Measurements from ENCODE around the gene TRIM8.
"Not testable (repeated sequence)": the region's sequence is repeated elsewhere in the genome, so short reads cannot be mapped to it uniquely, and the experiment has no call there.

Gene TRIM8

DNA sequence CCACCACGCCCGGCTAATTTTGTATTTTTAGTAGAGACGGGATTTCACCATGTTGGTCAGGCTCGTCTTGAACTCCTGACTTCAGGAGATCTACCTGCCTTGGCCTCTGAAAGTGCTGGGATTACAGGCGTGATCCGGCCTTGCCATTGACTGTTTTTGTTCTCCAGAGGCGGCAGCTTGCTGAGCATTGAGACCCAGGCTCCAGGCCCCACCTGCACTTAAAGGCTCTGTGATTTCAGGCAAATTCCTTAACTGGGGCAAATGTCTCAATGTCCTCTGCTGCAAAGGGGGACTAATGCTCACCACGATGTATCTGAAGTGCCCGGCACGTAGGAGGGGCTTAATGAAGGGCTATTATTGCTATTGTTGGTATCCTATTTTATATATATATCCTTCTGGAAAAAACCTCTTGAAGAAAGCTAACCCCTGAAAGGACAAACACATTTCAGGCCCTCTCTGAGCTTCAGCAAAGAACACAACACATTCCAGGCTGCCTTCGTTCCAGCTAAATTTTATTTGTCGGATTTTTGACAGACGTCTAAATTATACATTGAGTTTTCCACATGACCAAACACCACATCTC, 29.0 kb downstream of the TRIM8 start:
- no peak for DNase-seq

DNA sequence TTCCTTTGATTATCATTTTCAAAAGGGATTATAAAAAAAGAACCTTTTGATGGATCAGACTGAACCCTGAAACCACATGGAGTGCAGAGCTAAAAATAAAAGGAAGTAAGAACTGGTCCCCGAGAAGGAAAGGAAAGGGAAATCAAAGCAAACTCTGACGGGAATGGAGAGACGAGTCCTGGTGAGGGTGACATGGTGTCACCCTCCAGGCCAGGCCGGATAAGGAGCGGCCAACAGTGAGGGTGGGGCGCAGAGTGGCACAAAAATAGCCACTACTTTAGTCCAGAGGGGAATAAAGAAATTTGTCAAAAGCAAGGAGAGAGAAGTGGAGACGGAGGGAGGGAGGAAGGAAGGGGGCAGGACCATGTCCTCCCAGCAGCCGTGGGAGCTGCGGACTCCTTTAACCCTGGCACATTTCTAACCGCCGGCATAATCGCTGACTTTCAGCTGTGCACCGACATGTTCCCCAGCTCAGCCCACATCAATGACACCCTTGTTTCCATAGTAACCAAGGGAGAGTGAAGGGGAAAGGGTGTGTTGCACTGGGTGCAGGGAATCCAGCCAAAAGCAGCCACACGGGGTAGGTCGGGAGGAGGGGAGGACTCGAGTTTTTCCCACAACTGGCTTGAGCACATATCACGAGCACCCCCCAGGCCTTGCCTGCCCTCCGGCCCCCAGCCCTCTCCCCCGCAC, 29.7 kb downstream of the TRIM8 start:
- peak; percentile 76 to 85 for DNase-seq

DNA sequence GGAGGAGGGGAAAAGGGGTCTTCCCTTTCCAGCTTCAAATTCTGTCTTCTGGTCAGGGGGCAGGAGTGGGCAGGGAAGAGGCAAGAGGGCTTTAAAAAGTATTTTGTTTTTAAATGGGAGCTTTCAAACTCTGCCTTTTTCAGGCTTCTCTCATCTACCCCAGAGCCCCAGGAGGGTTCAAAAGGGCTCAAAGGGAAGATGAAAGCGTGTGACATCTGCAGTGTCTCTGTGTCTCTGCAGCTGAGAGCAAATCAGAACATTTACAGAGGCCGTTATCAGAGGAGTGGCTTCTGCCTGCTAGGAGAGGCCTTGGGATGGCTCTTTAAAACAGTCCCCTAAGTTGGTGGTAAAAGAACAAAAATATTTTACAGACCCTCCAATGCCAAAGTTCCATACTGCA, 30.3 kb downstream of the TRIM8 start:
- DNase-seq, result peak in 1 of 2 donors; percentile 34

DNA sequence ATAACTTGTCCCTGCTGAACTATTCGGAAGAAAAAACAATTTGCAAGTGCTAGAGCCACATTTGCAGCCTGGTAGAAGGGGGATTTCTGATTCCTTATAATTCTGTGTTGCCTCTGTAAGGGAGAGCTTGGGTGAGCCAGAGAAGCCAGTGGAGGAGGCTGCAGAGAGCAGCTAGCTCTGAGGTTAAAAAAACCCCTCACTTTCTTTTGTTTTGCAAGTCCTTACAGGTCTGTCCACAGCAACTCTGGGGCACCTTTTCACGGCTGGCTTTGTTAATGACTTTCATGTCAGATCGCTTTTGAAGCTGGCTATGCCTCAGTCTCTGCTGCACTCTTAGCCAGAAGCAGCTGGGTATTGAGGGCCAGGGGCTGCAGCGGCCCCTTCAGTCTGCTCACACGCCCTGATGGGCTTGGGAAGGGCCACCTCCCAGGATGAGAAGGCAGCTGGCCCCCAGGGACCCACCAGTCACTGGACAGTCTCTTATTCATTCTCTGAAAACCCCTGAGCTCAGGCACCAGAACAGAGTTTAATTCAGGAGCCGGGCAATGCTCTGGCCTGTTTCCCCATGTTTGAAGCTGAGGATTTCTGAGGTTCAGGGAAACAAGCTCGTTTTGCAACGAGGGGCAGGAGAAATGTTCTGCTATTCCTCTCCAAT, 30.9 kb downstream of the TRIM8 start:
- no peak for DNase-seq

DNA sequence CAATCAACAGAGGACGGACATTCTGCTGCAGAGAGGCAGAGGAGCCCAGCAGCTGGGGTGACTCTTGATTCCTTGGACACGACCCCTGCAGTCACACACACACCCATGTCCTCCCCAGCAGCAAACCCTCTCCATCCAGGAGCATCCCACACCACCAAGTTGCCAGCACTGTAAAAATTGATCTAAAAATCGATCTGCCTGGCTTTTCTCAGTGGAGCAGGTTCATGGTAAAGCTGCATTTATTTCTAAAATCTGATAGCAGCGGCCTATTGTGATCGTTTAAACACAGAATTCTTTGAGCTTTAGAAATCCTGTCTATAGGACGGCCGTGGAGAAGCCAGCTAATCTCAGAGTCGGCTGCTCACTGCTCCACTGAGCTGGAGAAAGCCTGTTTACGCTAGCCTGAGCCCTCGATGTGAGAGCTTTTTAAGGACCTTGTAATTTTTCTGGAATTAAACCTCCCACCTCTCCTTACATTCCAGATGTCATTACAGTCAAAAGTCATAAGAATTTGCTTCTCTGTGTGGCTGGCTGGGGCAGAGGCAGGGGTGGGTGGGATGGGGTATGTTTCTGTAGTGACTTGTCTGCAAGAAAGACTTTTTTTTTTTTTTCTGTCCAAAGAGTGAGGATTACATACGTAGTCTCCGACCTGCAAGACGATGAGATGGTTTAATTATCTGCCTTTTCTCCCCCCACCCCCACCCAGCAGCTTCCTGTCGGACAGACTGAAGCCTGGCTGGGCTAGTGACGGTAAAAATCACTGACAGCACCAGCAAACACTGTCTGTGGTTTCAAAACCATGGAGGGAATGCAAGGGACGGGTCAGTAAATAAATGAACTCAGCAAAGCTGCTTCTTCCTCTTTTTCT, 31.6 kb downstream of the TRIM8 start:
- DNase-seq, result peak in 1 of 2 donors; percentile 60

DNA sequence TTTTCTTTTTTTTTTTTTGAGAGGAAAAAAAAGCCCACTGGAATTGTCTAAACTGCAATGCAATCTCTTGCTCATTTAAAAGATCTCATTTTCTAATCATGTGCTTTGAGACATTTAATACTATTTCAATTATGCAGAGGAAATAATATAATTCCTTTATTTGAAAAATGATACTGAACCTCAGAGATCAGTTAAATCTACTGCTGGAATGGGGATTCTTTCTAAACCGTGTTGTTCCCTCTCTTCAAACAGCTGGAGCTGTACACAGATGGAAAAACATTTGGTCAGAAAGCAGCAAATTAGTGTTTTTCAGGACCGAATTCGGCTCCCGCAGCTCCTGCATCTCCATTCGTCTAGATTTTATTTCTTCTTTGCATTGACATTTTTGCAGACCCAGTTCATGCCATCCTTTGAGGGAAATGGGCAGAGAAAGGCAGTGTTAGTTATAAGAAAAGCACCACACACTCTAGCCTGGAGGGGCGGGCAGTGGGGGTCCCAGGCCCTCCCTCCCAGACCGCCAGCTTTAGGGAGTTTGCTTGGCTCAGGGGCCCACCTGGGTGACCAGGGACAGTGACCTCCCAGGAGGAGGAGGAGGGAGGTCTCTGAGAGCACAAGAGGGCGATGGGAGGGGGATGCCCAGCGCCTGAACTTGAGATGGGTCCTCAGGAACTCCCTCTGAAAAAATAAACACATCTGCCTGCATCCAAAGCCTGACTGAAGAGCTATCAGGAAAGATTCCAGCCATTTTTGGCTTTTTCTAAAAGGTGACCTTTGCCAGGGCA, 32.4 kb downstream of the TRIM8 start:
- no peak for DNase-seq

DNA sequence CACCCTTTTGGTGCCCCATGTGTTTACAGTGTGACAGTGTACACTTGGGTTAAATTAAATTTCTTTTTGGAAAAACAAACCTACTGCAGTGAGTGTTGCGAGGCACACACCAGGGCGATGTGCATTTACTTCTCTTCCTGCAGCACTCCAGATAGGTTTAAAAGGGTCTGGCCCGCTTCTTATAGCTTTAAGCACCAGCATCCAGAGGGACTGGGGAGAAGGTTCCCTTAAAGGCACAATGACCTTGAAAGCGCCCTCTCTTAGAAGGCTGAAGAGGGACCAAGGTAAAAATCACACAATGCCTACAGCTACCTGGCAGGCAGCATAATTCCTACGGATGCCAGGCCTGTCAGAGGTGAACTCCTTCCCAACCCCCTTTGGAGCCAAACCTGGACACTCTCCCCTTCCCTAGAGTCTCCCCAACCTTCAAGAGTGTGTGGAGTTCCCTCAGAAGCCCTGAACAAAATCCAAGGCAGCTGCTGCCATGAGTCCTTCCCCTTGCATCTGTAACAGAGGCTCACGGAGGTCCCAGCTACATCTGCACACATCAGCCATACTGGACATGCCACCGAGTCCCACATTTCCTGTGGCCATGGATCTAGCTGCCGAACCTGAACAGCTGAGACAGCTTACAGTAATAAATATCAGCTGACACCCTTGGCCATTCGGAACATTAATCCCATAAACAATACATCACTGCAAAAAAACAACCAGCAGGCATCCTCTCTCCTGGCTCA, 33.2 kb downstream of the TRIM8 start:
- DNase-seq, result no peak

DNA sequence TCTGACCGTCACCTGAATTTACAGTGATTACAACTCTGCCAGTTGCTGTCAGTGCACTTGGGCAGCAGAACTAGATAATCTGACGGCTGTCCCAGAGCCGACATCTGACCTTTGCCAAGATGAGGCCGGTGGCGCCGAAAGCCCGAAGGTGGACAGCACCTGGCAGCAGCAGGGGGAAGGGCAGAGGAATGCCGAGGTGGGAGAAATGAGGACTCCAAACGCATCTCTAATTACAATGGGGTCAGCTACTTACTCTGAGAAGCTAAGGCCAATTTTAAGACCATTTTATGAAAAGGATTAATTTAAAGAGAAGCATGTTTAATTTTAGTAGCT, 33.8 kb downstream of the TRIM8 start:
- no peak for DNase-seq

DNA sequence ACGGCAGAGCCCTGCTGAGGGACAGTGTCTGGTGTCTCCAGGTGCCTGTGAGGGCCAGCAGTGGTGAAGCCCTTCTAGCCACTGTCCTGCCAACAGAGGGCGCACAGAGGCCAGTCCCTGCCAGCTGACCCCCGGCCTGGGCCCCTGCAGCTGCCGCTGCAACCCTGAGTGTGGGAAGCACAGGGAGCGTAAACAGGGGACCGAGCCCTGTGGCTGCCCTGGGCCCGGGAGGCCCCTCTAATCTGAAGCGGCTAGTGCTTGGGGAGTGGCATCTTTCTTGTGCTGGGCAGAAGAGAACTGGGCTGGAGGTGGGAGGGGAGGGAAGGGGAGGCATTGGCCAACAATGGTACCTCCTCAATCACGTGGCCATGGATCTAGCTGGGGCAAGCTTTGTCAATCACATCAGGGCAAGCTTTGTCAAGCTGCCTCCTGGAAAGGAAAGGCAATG, 34.6 kb downstream of the TRIM8 start:
- peak in 1 of 2 donors; percentile 47 for DNase-seq

DNA sequence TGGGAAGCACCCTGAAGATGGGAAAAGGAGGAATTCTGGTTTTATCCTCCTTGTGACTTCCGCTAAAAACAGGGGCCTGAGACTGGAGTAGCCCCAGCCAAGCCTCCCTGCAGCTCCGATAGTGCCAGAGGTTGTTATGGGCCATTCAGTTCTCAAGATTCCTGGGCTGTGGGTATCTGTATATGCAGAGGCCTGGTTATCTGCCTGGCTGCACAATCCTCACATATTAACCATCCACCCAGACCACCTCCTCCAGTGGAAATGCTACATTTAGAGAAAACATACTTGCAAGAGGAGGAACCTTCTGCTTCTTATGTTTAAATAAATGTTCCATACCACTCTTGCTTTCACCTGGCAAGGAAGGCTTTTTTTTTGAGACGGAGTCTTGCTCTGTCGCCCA, 35.3 kb downstream of the TRIM8 start:
- DNase-seq, result no peak

DNA sequence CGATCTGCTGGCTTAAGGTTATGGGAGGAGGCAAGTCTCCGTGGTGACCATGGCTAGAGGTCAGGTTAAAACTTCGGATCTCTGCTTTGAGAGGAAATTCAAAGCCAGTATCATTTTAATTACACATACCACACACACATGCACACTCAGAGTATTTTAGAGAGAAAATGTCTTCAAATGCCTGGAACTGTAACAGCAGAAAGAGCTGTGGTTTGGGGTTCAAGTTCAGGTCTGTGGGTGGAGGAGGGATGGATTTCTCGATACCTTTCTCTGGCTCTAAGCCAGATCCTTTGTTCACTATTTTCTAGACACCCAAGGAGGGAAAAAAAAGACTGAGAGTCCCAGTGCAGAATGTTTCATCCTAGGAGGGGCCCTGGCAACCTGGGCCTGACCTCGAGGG, 37.4 kb downstream of the TRIM8 start:
- DNase-seq, result no peak

DNA sequence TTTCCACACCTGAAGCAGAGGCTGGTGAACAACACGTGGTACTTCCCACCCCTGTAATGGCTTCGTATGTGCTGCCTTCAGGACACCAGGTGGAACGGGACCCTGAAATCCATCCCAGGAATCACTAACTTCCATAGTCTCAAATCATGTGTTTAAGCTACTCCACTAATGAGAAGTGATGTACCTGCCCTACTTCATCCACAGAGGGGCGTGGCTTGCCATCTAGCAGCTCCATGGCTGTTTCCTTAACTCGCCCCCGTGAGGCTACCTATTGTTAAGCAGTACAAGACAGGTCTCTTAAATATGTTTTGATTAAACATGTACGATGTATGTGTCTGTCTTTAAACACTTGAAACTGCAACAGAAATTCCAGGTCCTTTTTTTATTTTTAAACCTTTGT, 38.1 kb downstream of the TRIM8 start:
- no peak for DNase-seq

DNA sequence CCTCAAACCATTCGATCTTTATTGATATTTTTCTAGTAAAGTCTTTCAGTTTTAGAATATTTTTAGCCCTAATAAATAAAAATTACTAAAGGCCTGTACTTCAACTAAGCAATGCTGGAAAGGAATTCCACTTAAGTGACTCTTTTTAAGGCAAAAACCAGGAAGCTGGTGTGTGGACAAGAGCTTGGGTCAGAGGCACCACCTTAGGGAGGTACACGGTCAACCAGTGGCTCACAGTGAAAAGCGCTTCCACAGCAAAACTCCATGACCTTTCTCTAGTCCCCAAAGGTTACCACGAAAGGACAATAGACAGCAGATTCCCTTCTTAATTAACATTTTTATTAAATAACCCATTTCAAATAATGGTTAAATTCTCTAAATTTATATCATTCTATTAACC, 38.7 kb downstream of the TRIM8 start:
- DNase-seq, result no peak

DNA sequence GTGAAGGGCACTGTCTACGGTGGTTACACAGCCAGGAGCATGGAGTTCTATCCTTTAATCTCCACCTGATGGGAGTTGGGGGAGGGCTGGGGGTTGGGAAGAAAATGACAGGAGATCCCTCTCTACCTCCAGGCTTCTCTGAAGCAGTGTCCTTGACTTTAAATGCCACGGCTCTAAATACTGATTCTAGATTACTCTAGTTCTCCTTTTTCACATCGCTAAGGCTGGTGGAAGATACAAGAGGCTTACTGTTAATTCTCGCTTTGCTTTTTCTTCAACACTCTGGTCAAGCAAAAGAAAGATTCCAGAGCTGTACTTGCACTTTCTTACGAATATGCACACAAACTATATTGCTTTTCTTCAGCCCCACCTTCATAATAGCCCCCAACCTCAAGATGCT, 39.5 kb downstream of the TRIM8 start:
- no peak for DNase-seq

DNA sequence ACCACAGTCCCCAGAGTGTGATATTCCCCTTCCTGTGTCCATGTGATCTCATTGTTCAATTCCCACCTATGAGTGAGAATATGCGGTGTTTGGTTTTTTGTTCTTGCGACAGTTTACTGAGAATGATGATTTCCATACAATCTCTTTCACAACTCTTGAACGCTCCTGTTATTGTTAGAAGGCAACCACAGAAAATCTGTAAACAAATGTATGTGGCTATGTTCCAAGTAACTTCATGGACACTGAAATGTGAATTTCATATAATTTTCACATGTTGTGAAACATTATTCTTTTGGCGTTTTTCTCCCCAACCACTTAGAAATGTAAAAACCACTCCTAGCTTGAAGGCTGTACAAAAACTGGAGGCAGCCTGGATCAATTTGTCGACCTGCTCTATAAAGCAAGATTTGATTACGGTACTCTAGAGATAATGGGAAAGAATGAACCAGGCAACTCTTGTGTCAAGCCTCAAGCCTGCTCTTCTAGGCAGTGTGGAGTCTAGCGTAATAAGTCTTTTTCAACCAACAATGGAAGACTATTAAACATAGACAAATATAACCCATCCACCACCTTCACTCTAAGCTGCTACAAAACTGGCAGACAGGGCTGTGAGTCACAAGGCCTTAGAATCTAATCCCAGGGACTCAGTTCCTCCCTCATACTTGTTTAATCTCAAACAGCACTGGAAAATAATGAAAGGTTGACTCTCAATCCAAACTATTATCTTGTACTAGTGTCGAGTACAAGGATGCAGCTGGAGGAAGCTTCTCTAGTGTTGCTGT, 47.2 kb downstream of the TRIM8 start:
- no peak for DNase-seq

DNA sequence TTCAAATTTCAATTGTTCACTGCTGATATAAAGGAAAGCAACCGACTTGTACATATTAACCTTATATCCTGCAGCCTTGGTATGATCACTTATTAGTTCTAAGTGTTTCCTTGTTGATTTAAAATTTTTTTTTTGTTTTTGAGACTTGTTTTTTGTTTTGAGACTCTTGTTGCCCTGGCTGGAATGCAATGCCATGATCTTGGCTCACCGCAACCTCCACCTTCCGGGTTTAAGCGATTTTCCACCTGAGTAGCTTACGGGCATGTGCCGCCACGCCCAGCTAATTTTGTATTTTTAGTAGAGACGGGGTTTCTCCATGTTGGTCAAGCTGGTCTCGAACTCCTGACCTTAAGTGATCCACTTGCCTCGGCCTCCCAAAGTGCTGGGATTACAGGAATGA, 51.1 kb downstream of the TRIM8 start:
- DNase-seq, result not testable (repeated sequence)

DNA sequence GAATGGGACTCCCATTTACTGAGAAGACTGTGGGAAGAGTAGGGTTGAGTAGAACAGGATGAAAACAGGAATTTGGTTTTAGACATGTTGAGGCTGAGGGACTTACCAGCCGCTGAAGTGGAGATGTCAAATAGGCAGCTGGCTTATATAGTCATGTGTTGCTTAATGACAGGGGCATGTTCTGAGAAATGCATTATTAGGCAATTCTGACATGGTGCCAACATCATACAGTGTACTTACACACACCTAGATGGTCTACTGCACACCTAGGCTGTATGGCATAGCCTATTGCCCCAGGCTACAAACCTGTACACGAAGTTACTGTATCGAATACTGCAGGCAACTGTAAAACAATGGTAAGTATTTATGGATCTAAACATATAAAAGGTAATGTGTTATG, 52.5 kb downstream of the TRIM8 start:
- no peak for DNase-seq

DNA sequence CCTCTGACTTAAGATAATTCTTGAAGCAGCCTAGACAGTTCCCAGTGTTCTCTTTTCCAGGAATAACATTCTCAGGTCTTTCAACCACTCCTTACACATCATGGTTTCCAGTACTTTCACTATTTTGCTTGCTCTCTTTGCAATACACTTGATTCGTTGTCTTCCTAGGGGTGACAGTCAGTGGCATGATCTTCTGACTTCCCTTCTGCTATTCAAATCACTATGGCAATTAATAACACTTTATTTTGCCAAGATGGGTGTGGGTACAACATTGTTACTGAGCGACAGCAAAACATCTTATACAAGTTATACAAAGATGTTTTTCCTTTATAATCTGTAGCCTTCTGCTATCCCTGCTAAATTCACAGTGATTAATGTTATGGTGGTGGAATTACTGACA, 54.6 kb downstream of the TRIM8 start:
- DNase-seq, result no peak

DNA sequence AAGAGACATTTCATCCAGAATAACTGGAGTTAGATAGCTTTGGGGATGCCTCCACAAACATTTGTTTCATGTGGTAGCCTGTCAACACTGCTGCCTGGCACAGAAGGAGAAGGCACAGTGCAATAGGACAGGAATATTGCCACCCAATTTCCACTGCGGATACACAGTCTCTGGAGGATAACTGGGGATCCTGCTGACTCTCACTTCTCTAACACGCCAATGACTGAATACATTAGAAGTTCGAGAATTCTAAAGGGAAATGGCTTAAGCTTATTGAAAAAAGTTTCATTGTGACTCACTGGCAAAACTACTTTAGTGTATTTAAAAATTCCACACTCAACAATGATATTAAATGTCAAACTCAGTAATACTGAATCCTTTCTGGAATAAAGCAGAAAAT, 57.0 kb downstream of the TRIM8 start:
- DNase-seq, result no peak

DNA sequence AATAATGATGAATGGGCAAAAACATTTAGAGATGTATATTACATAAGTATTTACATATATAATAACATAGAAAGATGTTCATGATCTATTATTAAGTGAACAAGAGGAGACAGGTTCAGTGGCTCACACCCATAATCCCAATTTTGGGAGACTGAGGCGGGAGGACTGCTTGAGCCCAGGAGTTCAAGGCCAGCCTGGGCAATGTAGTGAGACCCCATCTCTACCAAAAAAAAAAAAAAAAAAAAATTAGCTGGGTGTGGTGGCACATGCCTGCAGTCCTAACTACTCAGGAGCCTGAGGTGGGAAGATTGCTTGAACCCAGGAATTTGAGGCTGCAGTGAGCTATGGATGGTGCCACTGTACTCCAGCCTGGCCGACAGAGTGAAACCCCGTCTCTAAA, 57.5 kb downstream of the TRIM8 start:
- no peak for DNase-seq

DNA sequence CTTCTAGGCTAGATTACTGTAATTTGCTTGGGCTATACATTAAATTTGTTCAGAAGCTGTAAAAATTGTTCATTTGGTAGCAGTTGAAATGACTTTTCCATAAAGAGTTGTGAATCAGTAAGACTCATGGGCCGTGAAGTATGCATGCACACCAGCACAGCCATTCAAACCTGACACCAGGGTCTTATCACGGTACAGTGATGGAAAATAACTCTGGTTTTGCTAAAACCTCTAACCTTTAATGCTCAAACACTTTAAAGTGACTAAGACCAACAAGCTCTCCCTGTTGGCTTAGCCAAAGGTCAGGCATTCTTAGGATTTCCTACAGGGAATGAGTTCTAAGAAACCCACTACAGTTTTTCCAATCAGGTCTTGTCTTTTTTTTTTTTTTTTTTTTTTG, 58.5 kb downstream of the TRIM8 start:
- DNase-seq, result no peak
